ENCODE measurements around the gene OR1K1. TPM values are rescaled to one million over a fixed set of nuclear protein-coding genes. Genes with fewer than 3 reads are reported as not detected.

OR1K1 gene
- total RNA-seq, 1 experiment from 2014 or later: not detected

DNA sequence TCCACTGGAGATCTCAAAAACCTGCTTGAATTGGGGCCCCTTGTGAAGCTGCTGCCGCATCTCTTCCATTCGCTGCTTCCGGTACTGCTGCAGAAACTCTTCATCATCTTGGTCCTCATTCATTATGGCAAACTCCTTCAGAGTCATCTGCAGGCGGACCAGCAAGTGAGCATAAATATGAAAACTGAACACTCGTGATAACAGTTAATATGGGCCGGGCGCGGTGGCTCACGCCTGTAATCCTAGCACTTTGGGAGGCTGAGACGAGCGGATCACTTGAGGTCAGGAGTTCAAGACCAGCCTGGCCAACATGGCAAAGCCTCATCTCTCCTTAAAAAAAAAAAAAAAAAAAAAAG is 20.5 kb downstream of the OR1K1 start:
- RAD21 ChIA-PET (ENCODE audit: low non-redundant PET in 1 of 2, low total read pairs in 2 of 2, uncharacterized antibody in 2 of 2, unreplicated experiment in 2 of 2): no interaction called here
- Histone ChIP-seq H3K9me2 (ENCODE audit: insufficient read depth) (no peaks in the 10 kb centered on the region), H3K36me3 (ENCODE audit: control insufficient read depth in 1 of 2, insufficient read depth in 2 of 2, low read length in 2 of 2) (peaks cover 10 to 13% of the 10 kb centered on the region in 2 experiments; a peak in 3 of 4 replicates), H3K27ac (ENCODE audit: low read depth, low read length) (no peak overlapping the region), H3K79me2 (ENCODE audit: insufficient read depth, low read length) (peaks cover 12% of the 10 kb centered on the region; the same call in 1 of the 2 replicates), H4K20me1 (ENCODE audit: insufficient read depth) (no peaks in the 10 kb centered on the region), H3K9ac (ENCODE audit: low read length) (no peak overlapping the region), H2AFZ (ENCODE audit: low read depth, low read length, poor library complexity, severe bottlenecking) (no peak overlapping the region), H3K9me3 (ENCODE audit: control insufficient read depth in 1 of 2, insufficient read depth in 1 of 2, low read depth in 1 of 2, low read length in 2 of 2) (no peaks in the 10 kb centered on the region), H3K4me3 (replicated peaks in 1 of 2; ENCODE audit: low read depth in 1 of 2, low read length in 2 of 2) (no peak overlapping the region), H3K27me3 (ENCODE audit: insufficient read depth, low read length) (no peaks in the 10 kb centered on the region), H3K4me2 (ENCODE audit: low read length) (no peak overlapping the region), H3K4me1 (ENCODE audit: control insufficient read depth in 1 of 2, insufficient read depth in 2 of 2, low read length in 2 of 2) (peaks cover 3 to 4% of the 10 kb centered on the region in 2 experiments; a peak in 3 of 4 replicates)
- intact Hi-C loops (cut with micrococcal nuclease): no loop called here
- POLR2A ChIA-PET: no interaction called here
- ATAC-seq (no peak), DNase-seq (ENCODE audit: low read depth, low spot score) (no peak)
- no peak for TF ChIP-seq SIN3A (IDR thresholded peaks at IDR 0.05; ENCODE audit: low read depth)
- CTCF ChIA-PET: interaction anchor here (0.7 to 1.8 kb wide), 2 partner anchors 8 to 445 kb away, joined by 3 to 5 read pairs; partner anchors contain the start of gene PDCL
- BruUV-seq (replicated peaks): no TSS peak

DNA sequence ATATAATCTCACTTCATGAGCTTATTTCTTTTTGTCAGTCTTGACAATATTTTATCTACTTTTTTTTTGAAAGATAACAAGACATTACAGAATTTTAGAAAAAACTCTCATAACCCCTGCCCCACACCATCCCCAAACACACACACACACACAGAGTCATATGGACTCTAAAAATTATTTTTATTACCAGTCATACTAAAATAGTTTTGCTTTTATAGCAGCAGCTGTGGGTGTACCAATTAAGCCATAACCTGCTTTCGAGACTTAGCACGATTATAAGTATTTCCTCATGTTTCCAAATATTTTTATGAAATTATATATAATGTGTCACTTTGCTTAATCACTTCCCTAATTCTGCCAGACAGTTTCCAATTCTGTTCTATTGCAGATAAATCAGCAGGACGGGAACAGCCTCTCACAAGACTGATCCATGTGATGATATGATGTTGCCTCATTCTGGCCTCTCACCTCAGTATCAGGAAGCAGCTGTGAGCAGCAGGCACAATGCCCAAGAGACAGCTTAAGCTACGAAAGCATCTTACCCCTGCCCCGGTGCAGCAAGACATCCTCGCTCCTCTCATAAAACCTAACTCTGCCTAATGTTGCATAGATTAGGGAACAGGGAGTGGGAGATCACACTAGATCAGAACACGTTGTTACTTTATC is 21.5 kb downstream of the OR1K1 start:
- H3K36me3 ChIP-seq (ENCODE audit: control insufficient read depth in 1 of 2, insufficient read depth in 2 of 2, low read length in 2 of 2): peaks cover 17 to 19% of the 10 kb centered on the region in 2 experiments; a peak in 3 of 4 replicates
- no peak overlapping the region for H3K4me3 ChIP-seq (replicated peaks in 1 of 2; ENCODE audit: low read depth in 1 of 2, low read length in 2 of 2)
- no peak overlapping the region for H2AFZ ChIP-seq (ENCODE audit: low read depth, low read length, poor library complexity, severe bottlenecking)
- ChIA-PET POLR2A (no interaction called here), CTCF (interaction anchor here (0.7 kb wide), 1 partner anchor 446 kb away, joined by 3 read pairs; no protein-coding TSS in a partner anchor), RAD21 (ENCODE audit: low non-redundant PET in 1 of 2, low total read pairs in 2 of 2, uncharacterized antibody in 2 of 2, unreplicated experiment in 2 of 2) (no interaction called here)
- no peak for ATAC-seq
- no peaks in the 10 kb centered on the region; a peak in 1 of 4 replicates for H3K4me1 ChIP-seq (ENCODE audit: control insufficient read depth in 1 of 2, insufficient read depth in 2 of 2, low read length in 2 of 2)
- no peak overlapping the region for H3K4me2 ChIP-seq (ENCODE audit: low read length)
- H3K9ac ChIP-seq (ENCODE audit: low read length): no peak overlapping the region
- no peak for DNase-seq (ENCODE audit: low read depth, low spot score)
- no TSS peak for BruUV-seq (replicated peaks)
- H4K20me1 ChIP-seq (ENCODE audit: insufficient read depth): no peaks in the 10 kb centered on the region
- H3K27ac ChIP-seq (ENCODE audit: low read depth, low read length): no peak overlapping the region
- TF ChIP-seq, protein P1, sequence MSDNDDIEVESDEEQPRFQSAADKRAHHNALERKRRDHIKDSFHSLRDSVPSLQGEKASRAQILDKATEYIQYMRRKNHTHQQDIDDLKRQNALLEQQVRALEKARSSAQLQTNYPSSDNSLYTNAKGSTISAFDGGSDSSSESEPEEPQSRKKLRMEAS (IDR thresholded peaks at IDR 0.05): no peak
- no peak for TF ChIP-seq FOSL1 (IDR thresholded peaks at IDR 0.05; ENCODE audit: low read depth)
- TF ChIP-seq EGR1 (IDR thresholded peaks at IDR 0.05; ENCODE audit: low read depth): no peak
- no peak for TF ChIP-seq EZH2phosphoT487 (IDR thresholded peaks at IDR 0.05; ENCODE audit: borderline replicate concordance)
- TF ChIP-seq SIN3A (IDR thresholded peaks at IDR 0.05; ENCODE audit: low read depth): no peak
- no peaks in the 10 kb centered on the region for H3K9me2 ChIP-seq (ENCODE audit: insufficient read depth)
- H3K9me3 ChIP-seq (ENCODE audit: control insufficient read depth in 1 of 2, insufficient read depth in 1 of 2, low read depth in 1 of 2, low read length in 2 of 2): no peaks in the 10 kb centered on the region
- intact Hi-C loops (cut with micrococcal nuclease): no loop called here
- H3K79me2 ChIP-seq (ENCODE audit: insufficient read depth, low read length): peaks cover 18% of the 10 kb centered on the region
- H3K27me3 ChIP-seq (ENCODE audit: insufficient read depth, low read length): no peaks in the 10 kb centered on the region

All from HCT116 (cell line).